Activated CD8-positive, alpha-beta memory T cell treated with anti-CD3 and anti-CD28 coated beads, Interleukin-2, amount 10 ng/mL, durations not matched to agents 7 days and 5 days (primary cell): Measurements from ENCODE around the gene PTPRH. TPM values are rescaled to one million over a fixed set of nuclear protein-coding genes. Genes with fewer than 3 reads are reported as not detected.

Source experiments
- microRNA-seq: library from miRNA; unstranded; fragments of <30 nt; microRNA quantifications from one replicate; pipeline ENCODE4 v1.2.0, GENCODE V29; 2022
- total RNA-seq, 2 experiments: library from RNA; stranded (reverse); gene quantifications; one replicate each; pipeline ENCODE4 v1.2.3, GENCODE V29; 2021

PTPRH gene
- total RNA-seq, 2 experiments from 2014 or later = not detected

Small RNA genes within 50 kb of the gene (microRNA-seq; reads per million reads assigned to microRNA genes)
- gene MIR6802 = 3.8 reads per million
- gene MIR6803 = 5.5 reads per million, percentile 15 among the genes with 10 or more reads in this experiment
- 4.3 reads per million, percentile 5 among the genes with 10 or more reads in this experiment for gene MIR6804

Other genes with a start within 250 kb of the PTPRH start
- 10 to 100 TPM; 30.5 to 32.7 TPM for gene NLRP2, start 243.1 kb downstream of the PTPRH start, total RNA-seq
- gene GP6, start 171.2 kb downstream of the PTPRH start, total RNA-seq = under 1 TPM in 1 of 2 experiments, not detected in 1; 0.55 TPM
- 10 to 100 TPM; 18.9 to 23.9 TPM for gene RDH13, start 146.4 kb downstream of the PTPRH start, total RNA-seq
- 1 to 10 TPM; 4.5 to 9.8 TPM for gene EPS8L1, start 133.6 kb downstream of the PTPRH start, total RNA-seq
- 100 to 1,000 TPM; 134 to 144 TPM for gene PPP1R12C, start 91.9 kb downstream of the PTPRH start, total RNA-seq
- 1 to 10 TPM in 1 of 2 experiments, under 1 TPM in 1; 0.41 to 1.0 TPM for gene TNNT1, start 60.3 kb downstream of the PTPRH start, total RNA-seq
- not detected for gene TNNI3, start 51.8 kb downstream of the PTPRH start, total RNA-seq
- gene DNAAF3, start 42.9 kb downstream of the PTPRH start, total RNA-seq = under 1 TPM in 1 of 2 experiments, not detected in 1; 0.35 TPM
- not detected for gene SYT5, start 29.2 kb downstream of the PTPRH start, total RNA-seq
- 10 to 100 TPM; 10.4 to 16.0 TPM for gene TMEM86B, start 19.3 kb upstream of the PTPRH start, total RNA-seq
- 100 to 1,000 TPM; 263 to 291 TPM for gene PPP6R1, start 49.5 kb upstream of the PTPRH start, total RNA-seq
- gene HSPBP1, start 70.6 kb upstream of the PTPRH start, total RNA-seq = 10 to 100 TPM; 35.0 to 38.2 TPM
- gene BRSK1, start 74.5 kb upstream of the PTPRH start, total RNA-seq = 1 to 10 TPM; 6.9 to 9.1 TPM
- 1 to 10 TPM; 1.2 to 2.4 TPM for gene TMEM150B, start 115.8 kb upstream of the PTPRH start, total RNA-seq
- gene KMT5C, start 130.4 kb upstream of the PTPRH start, total RNA-seq = 10 to 100 TPM; 26.4 to 35.3 TPM
- 1 to 10 TPM in 1 of 2 experiments, under 1 TPM in 1; 0.19 to 2.0 TPM for gene COX6B2, start 145.2 kb upstream of the PTPRH start, total RNA-seq
- gene GARIN5B, start 153.8 kb upstream of the PTPRH start, total RNA-seq = not detected
- gene IL11, start 161.0 kb upstream of the PTPRH start, total RNA-seq = under 1 TPM; 0.50 to 0.68 TPM
- not detected for gene TMEM190, start 167.3 kb upstream of the PTPRH start, total RNA-seq
- 10 to 100 TPM; 14.1 to 23.0 TPM for gene TMEM238, start 174.8 kb upstream of the PTPRH start, total RNA-seq
- 1,000 to 10,000 TPM; 2,244 to 2,759 TPM for gene RPL28, start 176.4 kb upstream of the PTPRH start, total RNA-seq
- gene UBE2S, start 198.3 kb upstream of the PTPRH start, total RNA-seq = 100 to 1,000 TPM; 311 to 421 TPM
- gene SHISA7, start 233.8 kb upstream of the PTPRH start, total RNA-seq = not detected